Endothelial cell of umbilical vein (primary cell): Measurements from ENCODE around the gene BTNL9. TPM values are rescaled to one million over a fixed set of nuclear protein-coding genes. Genes with fewer than 3 reads are reported as not detected.

ENCODE experiments used
- Bru-seq: library from RNA; stranded (reverse); fragments of 400-500 nt; gene quantifications from one replicate; lab custom pipeline; 2021; lab: Mats Ljungman, UMichigan
- BruChase-seq, 2 experiments: library from RNA; stranded (reverse); fragments of 400-500 nt; gene quantifications; one replicate each; lab custom pipeline; 2021; lab: Mats Ljungman, UMichigan
- BruUV-seq: library from RNA; stranded (reverse); fragments of 400-500 nt; replicated peaks from 2 replicates; lab custom pipeline; 2021; lab: Mats Ljungman, UMichigan
- CTCF ChIA-PET: fragments of 300-600, 350-600 bp; sonication (Branson Sonifier 250); formaldehyde crosslinking; loops from one replicate; lab custom pipeline; 2021; ENCODE audit warnings: antibody characterized with exemption, inconsistent platforms; lab: Charles Lee
- POLR2A ChIA-PET: fragments of 300-600, 350-600 bp; sonication (Branson Sonifier 250); formaldehyde crosslinking; loops from one replicate; lab custom pipeline; 2021; ENCODE audit warnings: antibody characterized with exemption, inconsistent platforms; lab: Charles Lee
- DNase-seq: peaks from one replicate; pipeline ENCODE4 v3.0.0-alpha.2; 2011; ENCODE audit warnings: low read depth, low spot score
- FAIRE-seq: peaks from 2 replicates; lab custom pipeline; 2011; peaks lifted over from hg19 to GRCh38; lab: Jason Lieb, UNC
- H2AFZ ChIP-seq: 2 replicates; pipeline ENCODE4 v1.6.0; 2012; ENCODE audit warnings: low read depth, low read length, control low read depth, inconsistent platforms
- H3K27ac ChIP-seq: 2 replicates; pipeline ENCODE4 v1.5.1; 2011; ENCODE audit warnings: low read depth, mild to moderate bottlenecking, control low read depth, low read length, moderate library complexity; ENCODE audit not compliant: insufficient read depth
- H3K27me3 ChIP-seq, 2 experiments: 2 replicates each; pipeline versions ENCODE4 v1.6.0 to v1.6.1; 2011; ENCODE audit warnings: low read length in 2 of 2, mixed read lengths in 1 of 2; ENCODE audit not compliant: control insufficient read depth in 2 of 2, insufficient read depth in 2 of 2
- H3K36me3 ChIP-seq, 2 experiments: 2 replicates in 1 of 2; 3 replicates in 1 of 2; pipeline ENCODE4 v1.5.1; 2011; ENCODE audit warnings: low read length in 2 of 2, mild to moderate bottlenecking in 1 of 2, moderate library complexity in 1 of 2; ENCODE audit not compliant: control insufficient read depth in 2 of 2, insufficient read depth in 2 of 2; ENCODE audit errors: extremely low read depth in 1 of 2
- H3K4me1 ChIP-seq: 3 replicates; pipeline ENCODE4 v1.5.1; 2011; ENCODE audit warnings: mild to moderate bottlenecking, low read length; ENCODE audit not compliant: control insufficient read depth, insufficient read depth; ENCODE audit errors: extremely low read depth
- H3K4me2 ChIP-seq: 2 replicates; pipeline ENCODE4 v1.6.1; 2011; ENCODE audit warnings: low read length, control low read depth, mixed read lengths; ENCODE audit not compliant: insufficient read depth
- H3K4me3 ChIP-seq, 3 experiments: fragments of 200-600 bp in 1 of 3; sonication (generic), shearing (Covaris generic) in 1 of 3; replicated peaks in 1 of 3; 2 replicates each; pipeline ENCODE4 v1.5.1; 2011 to 2016; ENCODE audit warnings: control low read depth in 3 of 3, low read length in 3 of 3, mild to moderate bottlenecking in 2 of 3, inconsistent platforms in 1 of 3, low read depth in 1 of 3, moderate library complexity in 1 of 3; ENCODE audit not compliant: insufficient read depth in 1 of 3
- H3K79me2 ChIP-seq: 2 replicates; pipeline ENCODE4 v1.6.0; 2012; ENCODE audit warnings: low read length, inconsistent platforms; ENCODE audit not compliant: control insufficient read depth, insufficient read depth
- H3K9ac ChIP-seq: replicated peaks from 2 replicates; pipeline ENCODE3; 2011; ENCODE audit warnings: low read length, control low read depth; ENCODE audit not compliant: insufficient read depth; ENCODE audit errors: extremely low read depth
- H3K9me1 ChIP-seq: replicated peaks from 3 replicates; pipeline ENCODE4 v1.6.0; 2011; ENCODE audit warnings: mild to moderate bottlenecking, low read length; ENCODE audit not compliant: control insufficient read depth, insufficient read depth; ENCODE audit errors: extremely low read depth
- H3K9me3 ChIP-seq: replicated peaks from 2 replicates; pipeline ENCODE4 v1.5.1; 2012; ENCODE audit warnings: low read length, inconsistent platforms; ENCODE audit not compliant: control insufficient read depth, insufficient read depth
- H4K20me1 ChIP-seq: replicated peaks from 2 replicates; pipeline ENCODE3; 2011; ENCODE audit warnings: mild to moderate bottlenecking, low read length; ENCODE audit not compliant: control insufficient read depth, insufficient read depth; ENCODE audit errors: extremely low read depth
- CTCF ChIP-seq, 2 donors: IDR thresholded peaks; 1 replicate in 1 of 2; 2 replicates in 1 of 2; pipeline ENCODE4 v1.5.1; 2011; ENCODE audit warnings: low read length in 2 of 2, mild to moderate bottlenecking in 2 of 2, moderate library complexity in 2 of 2, control low read depth in 1 of 2, inconsistent platforms in 1 of 2, low read depth in 1 of 2; ENCODE audit not compliant: insufficient read depth in 1 of 2; ENCODE audit errors: extremely low read depth in 1 of 2
- EZH2 ChIP-seq: IDR thresholded peaks from 2 replicates; pipeline ENCODE4 v1.6.1; 2012; ENCODE audit warnings: borderline replicate concordance, low read depth, mild to moderate bottlenecking, moderate library complexity, low read length, inconsistent platforms; ENCODE audit not compliant: severe bottlenecking
- FOS ChIP-seq: IDR thresholded peaks from 2 replicates; pipeline ENCODE4 v1.6.1; 2011; ENCODE audit warnings: mild to moderate bottlenecking, low read length, moderate library complexity, borderline replicate concordance; ENCODE audit not compliant: insufficient read depth
- GATA2 ChIP-seq: IDR thresholded peaks from 2 replicates; pipeline ENCODE4 v1.7.0; 2011; ENCODE audit warnings: low read depth, mild to moderate bottlenecking, moderate library complexity, mixed read lengths, low read length; ENCODE audit not compliant: insufficient read length, insufficient read depth
- JUN ChIP-seq: IDR thresholded peaks from 2 replicates; pipeline ENCODE4 v1.6.1; 2011; ENCODE audit warnings: borderline replicate concordance, low read depth; ENCODE audit not compliant: insufficient read length, insufficient read depth
- MAX ChIP-seq: IDR thresholded peaks from 2 replicates; pipeline ENCODE4 v1.6.1; 2011; ENCODE audit not compliant: insufficient read depth, insufficient read length
- MYC ChIP-seq: IDR thresholded peaks from one replicate; pipeline ENCODE4 v1.6.1; 2011; ENCODE audit warnings: mild to moderate bottlenecking, low read depth, low read length
- POLR2A ChIP-seq: IDR thresholded peaks from 2 replicates; pipeline ENCODE4 v1.6.1; 2012; ENCODE audit warnings: low read depth, mild to moderate bottlenecking, control low read depth, low read length
- POLR2AphosphoS5 ChIP-seq: IDR thresholded peaks from 2 replicates; pipeline ENCODE4 v1.6.1; 2012; ENCODE audit warnings: low read depth, mild to moderate bottlenecking, control low read depth, low read length, moderate library complexity; ENCODE audit not compliant: insufficient read depth
- dilution Hi-C: fragments of 300-500 bp; cut with MboI; formaldehyde crosslinking; loops from one replicate; pipeline ENCODE4 v1.15.0; 2019; ENCODE audit warnings: low sequenced_read_pairs; ENCODE audit not compliant: extremely low pct_ligation_motif_present
- intact Hi-C: fragments of 100-400 bp; cut with micrococcal nuclease; formaldehyde crosslinking; loops from one replicate; pipeline ENCODE4 v1.10.0; 2022
- long read RNA-seq: library from polyadenylated mRNA; stranded (forward); transcript quantifications from one replicate; pipeline ENCODE4 v2.0.0, GENCODE V29; 2021
- polyA minus RNA-seq, 3 experiments: library from RNA; depleted of rRNA, polyadenylated mRNA; stranded (reverse); fragments of >200 nt; gene quantifications; 1 replicate in 1 of 3; 2 replicates in 2 of 3; pipeline ENCODE4 v1.2.3, GENCODE V29; 2011
- polyA plus RNA-seq, 4 experiments: library from polyadenylated mRNA; depleted of rRNA in 3 of 4; stranded (reverse) in 3 of 4; unstranded in 1 of 4; fragments of >200 nt; gene quantifications; 2 replicates each; pipeline versions ENCODE4 v1.2.1 to v1.2.3, GENCODE V29; 2011 to 2012; ENCODE audit warnings: missing spikeins in 1 of 4
- total RNA-seq: library from RNA; stranded (reverse); gene quantifications from 2 replicates; pipeline ENCODE4 v1.2.3, GENCODE V29; 2021

The BTNL9 gene
- total RNA-seq = 0.13 TPM in 1 of 2 replicates, not detected in the other
- 0.33 TPM in 1 of 2 replicates, not detected in the other for polyA plus RNA-seq
- polyA plus RNA-seq (2011; cell fraction: cytosol; rRNA removed) = not detected in 2 replicates
- 0.63 and 0.87 TPM in 2 replicates for polyA plus RNA-seq (2011; cell fraction: nucleus; rRNA removed)
- 0.16 TPM in 1 of 2 replicates, not detected in the other for polyA plus RNA-seq (2012)
- polyA minus RNA-seq = 0.21 and 0.58 TPM in 2 replicates
- not detected for polyA minus RNA-seq (2011; cell fraction: cytosol; rRNA and poly(A)+ RNA removed)
- polyA minus RNA-seq (2011; cell fraction: nucleus; rRNA and poly(A)+ RNA removed) = 0.63 TPM in 1 of 2 replicates, not detected in the other
- Bru-seq, nascent RNA = percentile 10 among the genes with signal in this experiment
- BruChase-seq, experiment 1, labeled RNA remaining after a 6-hour chase = percentile 5 among the genes with signal in this experiment
- percentile 16 among the genes with signal in this experiment for BruChase-seq, experiment 2, labeled RNA remaining after a 2-hour chase
- long read RNA-seq = 0 reads

- dilution Hi-C loops = no loop called here
- Histone ChIP-seq H3K27ac (no peak within 1 kb of the TSS), H4K20me1 (no peaks in the 10 kb centered on the region), H2AFZ (no peak within 1 kb of the TSS), H3K27me3 (no peaks in the 10 kb centered on the region), H3K9ac (no peak within 1 kb of the TSS), H3K9me1 (no peaks in the 10 kb centered on the region), H3K79me2 (no peaks in the 10 kb centered on the region), H3K36me3 (no peaks in the 10 kb centered on the region), H3K4me3 (no peak within 1 kb of the TSS), H3K4me1 (no peaks in the 10 kb centered on the region), H3K4me2 (no peak within 1 kb of the TSS), H3K9me3 (no peaks in the 10 kb centered on the region)
- peak; percentile 33 for FAIRE-seq
- intact Hi-C loops = no loop called here
- DNase-seq = peak; percentile 69
- CTCF ChIA-PET = no interaction called here
- POLR2A ChIA-PET = no interaction called here
- BruUV-seq = no TSS peak
- no peak for TF ChIP-seq MAX
- no peak for TF ChIP-seq MYC
These were observed at the start of gene BTNL9 for GRCh38 chr5:181039931-181040630. Gene BTNL9, plus strand, starts transcription at chr5:181040266. Its CDS starts 5,224 bp downstream, at chr5:181045490.

GRCh38 chr5:180990882-180991242 is 49.2 kb upstream of the BTNL9 start:
- Histone ChIP-seq H3K4me1 (no peaks in the 10 kb centered on the region), H2AFZ (no peak overlapping the region), H3K79me2 (no peaks in the 10 kb centered on the region), H3K36me3 (no peaks in the 10 kb centered on the region), H3K4me2 (no peak overlapping the region), H3K9me1 (no peaks in the 10 kb centered on the region), H4K20me1 (no peaks in the 10 kb centered on the region), H3K9me3 (no peaks in the 10 kb centered on the region), H3K27me3 (no peaks in the 10 kb centered on the region), H3K9ac (no peak overlapping the region), H3K4me3 (no peak overlapping the region), H3K27ac (no peak overlapping the region)
- TF ChIP-seq GATA2 (no peak), FOS (no peak), MAX (no peak), CTCF (IDR thresholded peaks at IDR 0.05; ENCODE audit: extremely low read depth in 1 of 2, insufficient read depth in 1 of 2, low read depth in 1 of 2, low read length in 2 of 2) (no peak), POLR2A (no peak), EZH2 (no peak), JUN (no peak), MYC (no peak), POLR2AphosphoS5 (no peak)
- dilution Hi-C loops = no loop called here
- FAIRE-seq (no peak), DNase-seq (no peak)
- CTCF ChIA-PET = no interaction called here
- intact Hi-C loops = no loop called here
- BruUV-seq = no TSS peak
- POLR2A ChIA-PET = no interaction called here
